NCI-H1105 treated with DMSO at 0.1 percent for 48 hours (cell line): ENCODE data around the gene CA14.
"Not testable (repeated sequence)": the region's sequence is repeated elsewhere in the genome, so short reads cannot be mapped to it uniquely, and the experiment has no call there.

ENCODE experiments used
- DNase-seq: peaks from one replicate; lab custom pipeline; 2025; lab: John Stamatoyannopoulos, UW

CA14 gene

DNA sequence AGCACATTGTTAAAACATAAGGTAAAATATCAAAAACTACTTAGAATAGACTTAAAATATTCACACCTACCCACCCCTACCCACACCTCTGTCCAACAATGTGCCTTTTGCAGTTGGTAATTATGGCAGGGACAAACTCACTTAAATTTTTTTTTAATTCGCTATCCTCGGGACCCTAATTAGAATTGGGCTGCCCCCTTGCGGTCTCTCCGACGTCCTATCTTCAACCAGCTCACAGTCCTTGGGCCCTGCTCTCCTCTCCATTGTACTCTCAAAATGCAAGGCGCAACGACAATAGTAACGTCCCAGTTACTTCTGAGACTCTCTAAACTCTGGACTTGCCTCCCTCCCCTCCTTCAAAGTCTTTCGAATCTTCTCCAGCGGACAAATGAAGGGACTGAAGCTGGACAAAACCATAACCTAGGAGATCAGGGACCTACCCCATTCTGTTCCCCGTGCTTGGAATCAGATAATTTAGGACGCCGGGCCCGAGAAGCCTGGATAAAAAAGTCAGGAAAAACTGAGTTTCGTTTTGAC, 23.7 kb downstream of the CA14 start:
- peak; percentile 76 for DNase-seq

DNA sequence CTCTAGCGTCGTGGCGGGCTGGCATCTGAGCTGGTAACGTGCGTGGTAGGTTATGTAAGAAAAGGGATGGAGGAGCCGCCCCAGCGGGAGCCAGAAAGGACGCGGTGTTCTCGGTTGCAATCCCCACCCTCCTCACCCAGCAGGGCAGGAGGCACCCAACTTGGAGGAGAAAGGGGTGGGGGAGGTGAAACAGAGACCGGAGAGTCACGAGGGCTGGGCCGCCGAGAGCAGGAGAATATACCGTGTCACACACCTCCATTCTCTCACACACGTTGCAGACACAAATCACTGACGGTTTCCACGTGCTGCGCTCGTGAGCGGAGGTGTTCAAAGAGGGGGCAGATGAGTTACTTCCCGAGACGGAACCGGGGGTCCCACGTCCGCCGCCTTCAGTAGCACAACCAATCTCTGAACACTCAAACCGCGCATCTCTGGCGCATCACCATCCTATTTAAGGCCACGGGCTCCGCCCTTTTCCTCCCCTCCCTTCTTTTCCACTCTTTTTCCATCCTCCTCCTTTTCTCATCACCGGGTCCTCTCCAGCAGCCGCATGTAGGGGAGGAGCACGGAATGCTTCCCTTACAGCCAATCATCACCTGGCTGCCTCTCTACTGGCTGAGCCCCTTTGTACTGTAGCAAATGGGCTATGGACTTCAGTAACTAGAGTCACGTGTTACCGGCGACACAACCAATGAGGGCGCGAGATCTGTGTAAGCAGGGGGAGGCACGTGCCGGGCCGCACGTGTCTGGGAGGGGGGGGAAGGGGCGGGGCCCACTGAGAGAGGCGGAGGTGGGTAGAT, 24.4 kb downstream of the CA14 start, which contains the start of gene CIART:
CIART (plus strand) TSS at position 797 of the 800 bp plus-strand sequence. CDS start 714 bp downstream, outside the sequence.
- peak; percentile 99 for DNase-seq

DNA sequence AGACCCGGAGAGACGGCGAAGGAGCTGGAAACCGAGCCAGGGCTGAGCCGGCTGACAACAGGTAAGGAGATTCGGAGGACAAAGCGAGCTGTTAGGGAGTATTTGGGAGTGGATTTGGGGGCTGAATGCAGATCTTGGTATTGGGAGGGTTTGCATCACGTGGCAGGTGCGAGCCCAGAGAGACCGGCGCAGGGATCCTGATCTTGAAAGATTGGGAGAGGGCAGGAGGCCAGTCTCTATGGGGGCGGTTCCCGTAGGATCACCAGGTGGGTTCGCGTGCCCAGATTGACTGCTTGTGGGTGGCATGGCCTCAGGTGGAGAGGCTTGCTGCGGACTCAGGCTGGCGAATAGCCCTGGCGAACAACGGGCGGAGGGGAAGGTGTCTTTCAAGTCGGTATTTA, 25.0 kb downstream of the CA14 start:
- DNase-seq = peak; percentile 91

DNA sequence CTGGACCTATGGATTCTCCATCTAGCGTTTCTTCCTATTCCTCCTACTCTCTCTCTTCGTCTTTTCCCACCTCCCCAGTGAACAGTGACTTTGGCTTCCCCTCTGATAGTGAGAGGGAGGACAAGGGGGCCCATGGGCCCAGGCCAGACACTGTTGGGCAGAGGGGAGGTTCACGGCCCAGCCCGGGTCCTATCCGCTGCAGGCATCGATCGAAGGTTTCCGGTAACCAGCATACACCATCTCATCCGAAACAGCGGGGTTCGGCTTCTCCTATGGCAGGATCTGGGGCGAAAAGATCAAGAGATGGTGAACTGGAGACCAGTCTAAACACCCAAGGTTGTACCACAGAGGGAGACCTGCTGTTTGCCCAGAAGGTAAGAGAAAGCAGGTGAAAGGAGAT, 25.7 kb downstream of the CA14 start:
- no peak for DNase-seq

DNA sequence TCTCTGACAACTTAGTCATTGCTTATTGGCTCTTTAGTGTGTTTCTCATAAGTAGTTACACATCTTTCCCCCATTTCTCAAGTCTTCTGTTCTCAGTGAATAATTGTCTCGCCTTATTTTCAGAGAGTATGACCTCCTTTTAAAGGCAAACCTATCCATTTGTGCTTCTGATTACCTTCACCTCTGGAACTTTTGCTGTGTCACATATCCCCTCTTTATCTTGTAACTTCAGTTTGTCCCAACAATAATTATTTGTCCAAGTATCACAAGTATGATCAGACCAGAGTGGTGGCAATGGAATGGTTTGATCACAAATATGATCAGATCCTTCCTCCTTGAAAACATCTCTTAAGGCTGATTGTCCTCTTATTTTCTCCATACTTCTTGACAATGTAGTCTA, 30.8 kb downstream of the CA14 start:
- no peak for DNase-seq

DNA sequence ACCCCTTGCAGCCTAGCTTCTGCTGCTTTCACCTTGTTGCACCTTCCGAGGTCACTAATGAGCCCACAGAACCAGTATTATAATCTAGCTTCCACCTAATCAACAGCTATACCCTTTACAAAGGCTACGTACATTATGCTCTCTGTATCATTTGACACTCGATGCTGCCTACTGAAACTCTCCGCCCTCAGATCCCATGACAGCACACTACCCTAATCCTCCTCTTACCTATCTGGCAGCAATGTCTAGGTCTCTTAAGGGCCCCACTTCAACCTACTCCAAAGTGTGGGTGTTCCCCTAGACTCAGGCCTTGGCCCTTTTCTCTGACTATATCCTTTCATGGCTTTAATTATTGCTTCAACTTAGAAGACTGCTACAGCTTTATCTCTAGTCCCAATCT, 31.2 kb downstream of the CA14 start:
- no peak for DNase-seq

DNA sequence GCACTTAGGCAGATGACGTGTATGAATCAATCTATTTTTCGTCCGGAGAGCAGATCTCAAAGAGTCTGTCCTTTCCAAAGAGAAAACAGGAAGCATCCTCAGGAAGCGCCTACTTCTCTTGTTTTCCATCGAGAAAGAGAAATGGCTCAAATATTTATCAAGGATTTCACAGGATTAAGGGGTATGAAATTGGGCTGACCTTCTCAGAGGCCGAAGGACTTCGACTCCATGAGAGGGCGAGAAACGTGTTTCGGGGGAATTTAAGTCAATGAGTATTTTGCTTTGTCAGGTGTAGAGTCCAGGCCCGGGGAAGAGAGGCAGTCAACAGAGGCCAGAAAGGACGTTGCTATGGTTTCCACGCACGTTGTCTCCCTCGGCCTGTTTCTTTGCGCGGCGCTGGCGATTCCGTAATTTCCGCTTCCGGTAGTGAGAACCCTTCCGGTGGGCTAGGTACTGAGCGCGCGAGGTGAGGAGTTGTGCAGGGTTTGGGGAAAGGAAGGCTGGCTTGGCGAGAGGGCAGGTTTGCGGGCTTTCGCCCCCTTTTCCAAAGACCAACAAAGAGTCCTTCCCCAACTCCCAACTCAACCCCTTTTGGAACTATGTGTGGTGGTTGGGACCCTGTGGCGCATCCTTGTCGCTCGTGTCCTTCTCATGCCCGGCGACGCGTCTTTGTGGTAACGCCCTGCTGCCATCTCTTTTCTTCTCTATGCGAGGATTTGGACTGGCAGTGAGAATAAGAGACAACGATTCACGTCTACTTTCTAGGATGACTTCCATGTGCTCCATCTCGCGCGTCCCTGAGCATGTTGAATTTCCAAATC, 36.1 kb downstream of the CA14 start, which contains the start of gene MRPS21:
MRPS21 (plus strand) TSS at position 429 of the 821 bp plus-strand sequence. CDS start 506 bp downstream, outside the sequence.
- DNase-seq = peak; percentile 94

DNA sequence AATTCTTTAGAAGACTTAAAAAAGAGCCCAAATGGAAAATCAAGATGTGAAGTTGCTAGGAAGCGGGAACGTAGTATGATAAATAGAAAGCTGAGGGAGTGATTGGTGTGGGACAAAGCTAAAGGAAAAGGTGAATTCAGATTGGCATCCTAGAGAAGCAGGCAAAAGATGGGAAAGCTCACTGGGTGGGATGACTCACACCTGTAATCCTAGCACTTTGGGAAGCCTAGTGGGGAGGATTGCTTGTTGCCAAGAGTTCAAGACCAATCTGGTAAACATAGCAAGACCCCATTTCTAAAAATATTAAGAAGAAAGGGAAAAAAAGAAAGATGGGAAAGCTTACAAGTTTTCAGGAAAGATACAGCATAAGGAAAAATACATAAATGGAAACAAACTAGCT, 37.9 kb downstream of the CA14 start:
- no peak for DNase-seq

DNA sequence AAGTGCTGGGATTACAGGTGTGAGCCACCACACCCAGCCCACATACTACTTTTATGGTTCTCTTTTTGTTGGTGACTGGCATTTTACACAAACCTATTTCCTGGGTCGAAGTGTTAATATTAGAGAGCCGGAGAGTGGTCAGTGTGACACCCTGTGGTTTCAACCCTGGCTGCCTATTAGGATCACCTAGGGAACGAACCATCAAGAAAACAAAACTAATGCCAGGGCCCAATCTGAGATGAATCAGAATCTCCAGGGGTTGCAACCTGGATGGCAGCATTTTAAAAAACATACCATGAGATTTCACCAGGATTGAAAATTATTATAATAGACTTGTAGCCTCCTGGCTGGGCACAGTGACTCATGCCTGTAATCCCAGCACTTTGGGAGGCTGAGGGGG, 42.1 kb downstream of the CA14 start:
- DNase-seq = no peak

DNA sequence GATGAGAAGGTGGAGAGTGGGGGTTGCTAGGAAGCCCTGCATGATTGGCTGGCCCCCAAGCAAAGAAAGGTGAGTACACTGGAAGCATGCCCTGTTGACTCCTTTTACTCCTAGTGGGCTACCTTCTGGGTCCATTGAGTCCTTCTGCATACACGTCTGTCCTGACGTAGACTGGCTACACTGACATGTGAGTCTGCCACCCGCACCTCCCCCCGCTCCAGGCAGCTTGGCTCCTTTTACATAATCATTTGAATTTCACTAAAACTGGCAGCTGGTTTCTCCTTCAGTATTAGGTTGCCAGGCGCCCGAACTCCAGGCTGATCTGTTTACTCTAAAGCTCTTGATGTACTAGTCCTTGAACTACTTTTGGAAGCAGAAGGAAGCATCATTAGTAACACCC, 44.8 kb downstream of the CA14 start:
- no peak for DNase-seq

DNA sequence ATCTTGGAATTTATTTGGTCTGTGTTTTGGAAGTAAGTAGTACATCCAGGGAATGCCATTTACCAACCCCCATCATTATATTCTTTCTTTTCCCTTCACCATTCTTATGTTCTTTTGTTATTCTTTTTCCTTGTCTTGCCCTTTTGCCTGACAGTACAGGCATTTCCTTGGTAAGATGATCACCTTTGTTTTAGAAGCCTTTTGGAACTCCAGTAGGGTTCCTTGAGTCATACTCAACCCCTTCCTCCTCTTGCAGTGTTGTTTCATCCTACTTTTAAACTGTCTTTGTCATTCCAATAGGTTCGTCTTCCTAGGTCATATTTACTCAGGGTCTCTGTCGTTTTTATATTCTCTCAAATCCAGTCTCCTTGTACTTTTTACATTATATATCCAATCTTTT, 45.3 kb downstream of the CA14 start:
- DNase-seq = no peak

DNA sequence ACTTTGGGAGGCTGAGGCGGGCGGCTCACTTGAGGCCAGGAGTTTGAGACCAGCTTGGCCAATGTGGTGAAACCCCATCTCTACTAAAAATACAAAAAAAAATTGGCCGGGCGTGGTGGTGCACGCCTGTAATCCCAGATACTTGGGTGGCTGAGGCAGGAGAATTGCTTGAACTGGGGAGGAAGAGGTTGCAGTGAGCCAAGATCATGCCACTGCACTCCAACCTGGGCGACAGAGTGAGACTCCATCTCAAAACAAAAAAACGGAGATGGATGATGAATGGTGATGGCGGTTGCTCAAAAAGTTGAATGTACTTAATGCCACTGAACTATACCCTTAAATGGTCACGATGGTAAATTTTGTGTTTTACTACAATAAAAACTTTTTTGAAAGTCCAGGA, 51.0 kb downstream of the CA14 start:
- not testable (repeated sequence) for DNase-seq

DNA sequence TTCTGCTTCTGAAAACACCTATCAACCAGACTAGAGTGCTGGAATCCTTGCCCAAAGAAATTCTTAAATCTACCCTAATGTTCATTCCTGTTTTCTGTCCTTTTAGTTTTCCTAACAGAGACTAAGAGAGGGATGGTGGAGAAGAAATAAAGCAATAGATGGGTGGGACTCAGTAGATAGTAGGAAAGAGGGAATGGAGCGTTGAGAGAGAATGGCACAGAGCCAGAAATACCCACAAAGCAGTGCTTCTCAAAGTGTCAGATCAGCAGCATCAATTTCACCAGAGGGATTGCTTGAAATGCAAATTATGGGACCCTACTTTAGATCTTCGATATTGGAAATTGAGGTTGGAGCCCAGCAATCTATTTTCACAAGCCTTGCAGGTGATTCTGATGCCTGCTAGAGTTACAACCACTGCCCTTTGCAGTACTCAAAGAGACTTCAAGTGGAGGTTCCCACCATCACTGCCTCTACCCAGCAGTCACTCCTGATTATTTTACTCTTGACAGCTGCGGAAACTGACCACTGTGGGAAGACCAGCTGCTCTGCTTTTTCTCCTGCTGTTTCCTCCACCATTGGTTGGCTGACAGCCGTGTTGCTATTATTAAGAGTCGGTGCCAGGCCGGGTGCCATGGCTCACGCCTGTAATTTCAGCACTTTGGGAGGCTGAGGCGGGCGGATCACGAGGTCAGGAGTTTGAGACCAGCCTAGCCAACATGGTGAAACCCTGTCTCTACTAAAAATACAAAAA, 52.4 kb downstream of the CA14 start:
- peak; percentile 69 for DNase-seq

DNA sequence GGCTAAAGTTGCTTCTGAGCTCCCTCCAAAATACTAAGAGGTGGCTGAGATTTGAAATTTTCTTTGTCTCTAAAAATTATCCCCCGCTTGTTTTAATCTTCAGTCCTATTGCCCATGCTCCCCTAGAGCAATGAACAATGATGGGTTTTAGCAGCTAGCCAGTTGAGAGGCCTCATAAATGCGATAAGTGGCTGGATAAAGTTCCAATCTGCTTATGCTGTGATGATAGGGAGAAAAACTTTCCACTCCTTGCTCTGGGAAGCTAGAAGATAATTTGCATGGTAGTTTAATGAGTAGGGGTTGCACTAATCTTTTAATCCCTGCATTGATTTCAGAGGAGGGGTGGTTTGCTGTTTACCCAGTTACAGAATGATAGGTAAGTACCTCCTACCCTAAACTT, 54.2 kb downstream of the CA14 start:
- DNase-seq = no peak
